Mesothelial cell of epicardium (in vitro differentiated cells): Measurements from ENCODE around the gene C4orf50. TPM values are rescaled to one million over a fixed set of nuclear protein-coding genes. Genes with fewer than 3 reads are reported as not detected.

ENCODE experiments used
- DNase-seq, 2 experiments: peaks; one replicate each; pipeline ENCODE4 v3.0.0; 2021; ENCODE audit warnings: low spot score in 2 of 2; ENCODE audit not compliant: unreplicated experiment in 2 of 2
- H3K27ac Mint-ChIP-seq: 2 replicates; pipeline ENCODE4 v1.8.0; 2021; ENCODE audit warnings: mixed read lengths
- H3K27me3 Mint-ChIP-seq: 2 replicates; pipeline ENCODE4 v1.8.0; 2021; ENCODE audit warnings: low read depth, mixed read lengths
- H3K36me3 Mint-ChIP-seq: 2 replicates; pipeline ENCODE4 v1.8.0; 2021; ENCODE audit warnings: mixed read lengths
- H3K4me1 Mint-ChIP-seq: 2 replicates; pipeline ENCODE4 v1.8.0; 2021; ENCODE audit warnings: mixed read lengths
- H3K4me3 Mint-ChIP-seq: 2 replicates; pipeline ENCODE4 v1.8.0; 2021; ENCODE audit warnings: mild to moderate bottlenecking, moderate library complexity, mixed read lengths
- H3K9me3 Mint-ChIP-seq: 2 replicates; pipeline ENCODE4 v1.8.0; 2021; ENCODE audit warnings: mixed read lengths
- CTCF ChIP-seq: fragments of 200-600 bp; sonication (generic); IDR thresholded peaks from one replicate; pipeline ENCODE4 v1.5.0; 2021; ENCODE audit warnings: antibody characterized with exemption; ENCODE audit not compliant: unreplicated experiment
- total RNA-seq: library from RNA; stranded (reverse); gene quantifications from 3 replicates; pipeline ENCODE4 v1.2.1, GENCODE V29; 2021

Gene C4orf50
- total RNA-seq, 1 donor from 2014 or later: 0.04 TPM

GRCh38 chr4:5878359-5878758 lies 139.9 kb downstream of the C4orf50 start:
- no peaks in the 10 kb centered on the region for H3K36me3 Mint-ChIP-seq
- no peak overlapping the region for H3K27ac Mint-ChIP-seq
- H3K27me3 Mint-ChIP-seq: peaks cover 63% of the 10 kb centered on the region
- H3K4me1 Mint-ChIP-seq: no peaks in the 10 kb centered on the region
- TF ChIP-seq CTCF: no peak
- no peak overlapping the region for H3K4me3 Mint-ChIP-seq
- H3K9me3 Mint-ChIP-seq: peaks cover under 1% of the 10 kb centered on the region
- no peak for DNase-seq

GRCh38 chr4:5877392-5877791 lies 140.8 kb downstream of the C4orf50 start:
- Mint-ChIP-seq H3K4me1 (no peaks in the 10 kb centered on the region), H3K4me3 (no peak overlapping the region), H3K27me3 (peaks cover 57% of the 10 kb centered on the region), H3K9me3 (peaks cover 5% of the 10 kb centered on the region), H3K36me3 (no peaks in the 10 kb centered on the region), H3K27ac (no peak overlapping the region)
- DNase-seq: no peak
- TF ChIP-seq CTCF: no peak

- no peaks in the 10 kb centered on the region for H3K4me1 Mint-ChIP-seq
Observed at GRCh38 chr4:5874811-5875449, 143.3 kb downstream of the C4orf50 start.

GRCh38 chr4:5870701-5871100 lies 147.5 kb downstream of the C4orf50 start:
- no peak overlapping the region for H3K4me3 Mint-ChIP-seq
- peaks cover 28% of the 10 kb centered on the region for H3K27me3 Mint-ChIP-seq
- no peaks in the 10 kb centered on the region for H3K36me3 Mint-ChIP-seq
- H3K4me1 Mint-ChIP-seq: no peaks in the 10 kb centered on the region
- no peak overlapping the region for H3K27ac Mint-ChIP-seq
- no peak for DNase-seq
- no peak for TF ChIP-seq CTCF
- H3K9me3 Mint-ChIP-seq: peaks cover 5% of the 10 kb centered on the region

More at GRCh38 chr4:5874811-5875449, 143.3 kb downstream of the C4orf50 start:
- Mint-ChIP-seq H3K27ac (no peak overlapping the region), H3K36me3 (no peaks in the 10 kb centered on the region), H3K4me3 (no peak overlapping the region), H3K9me3 (peaks cover 5% of the 10 kb centered on the region), H3K27me3 (peaks cover 40% of the 10 kb centered on the region)
- TF ChIP-seq CTCF: no peak
- no peak for DNase-seq

GRCh38 chr4:5869966-5870619 lies 148.1 kb downstream of the C4orf50 start:
- H3K9me3 Mint-ChIP-seq: peaks cover 5% of the 10 kb centered on the region
- no peaks in the 10 kb centered on the region for H3K36me3 Mint-ChIP-seq
- H3K27ac Mint-ChIP-seq: no peak overlapping the region
- no peak for DNase-seq
- TF ChIP-seq CTCF: no peak
- H3K27me3 Mint-ChIP-seq: peaks cover 24% of the 10 kb centered on the region
- no peaks in the 10 kb centered on the region for H3K4me1 Mint-ChIP-seq
- H3K4me3 Mint-ChIP-seq: no peak overlapping the region
